Keratinocyte (primary cell): ENCODE results near the gene ACTN4.

Experiments
- CTCF ChIP-seq, 3 experiments: IDR thresholded peaks in 1 of 3; conservative IDR thresholded peaks in 1 of 3; optimal IDR thresholded peaks in 1 of 3; 2 replicates in 2 of 3; 3 replicates in 1 of 3; pipeline versions ENCODE3 to v1.5.1; 2011; ENCODE audit warnings: low read length in 3 of 3, mild to moderate bottlenecking in 3 of 3, moderate library complexity in 2 of 3, control low read depth in 1 of 3, inconsistent platforms in 1 of 3; ENCODE audit not compliant: insufficient read depth in 2 of 3; ENCODE audit errors: extremely low read depth in 1 of 3
- EZH2 ChIP-seq: IDR thresholded peaks from one replicate; pipeline ENCODE4 v1.6.1; 2012; ENCODE audit warnings: inconsistent platforms, mild to moderate bottlenecking, low read length, moderate library complexity

GRCh38 chr19:38624822-38625221, 22.6 kb upstream of the ACTN4 start:
- no peak for TF ChIP-seq CTCF (optimal IDR thresholded peaks at IDR 0.05 in 1 of 3, IDR thresholded peaks at IDR 0.05 in 1 of 3, conservative IDR thresholded peaks at IDR 0.05 in 1 of 3; ENCODE audit: extremely low read depth in 1 of 3, insufficient read depth in 2 of 3, low read length in 3 of 3)
- TF ChIP-seq EZH2, result no peak
